Activated CD4-positive, CD25-positive, alpha-beta regulatory T cell (primary cell): Measurements from ENCODE around the gene SLC39A11.
"Not testable (repeated sequence)": the region's sequence is repeated elsewhere in the genome, so short reads cannot be mapped to it uniquely, and the experiment has no call there.

ENCODE experiments used
- DNase-seq, 4 experiments: peaks; one replicate each; lab custom pipeline; 2025; lab: John Stamatoyannopoulos, UW

The SLC39A11 gene

GRCh38 chr17:72916991-72917390 lies 175.5 kb downstream of the SLC39A11 start:
- no peak for DNase-seq

- no peak for DNase-seq
Observed at GRCh38 chr17:72915625-72916081, 176.8 kb downstream of the SLC39A11 start.

GRCh38 chr17:72913142-72913682 lies 179.3 kb downstream of the SLC39A11 start:
- no peak for DNase-seq

GRCh38 chr17:72906306-72906705 lies 186.2 kb downstream of the SLC39A11 start:
- DNase-seq = no peak

- DNase-seq = no peak
Observed at GRCh38 chr17:72903522-72903921, 189.0 kb downstream of the SLC39A11 start.

- no peak for DNase-seq
Observed at GRCh38 chr17:72901657-72902056, 190.8 kb downstream of the SLC39A11 start.

GRCh38 chr17:72901083-72901482 lies 191.4 kb downstream of the SLC39A11 start:
- DNase-seq = no peak

- no peak for DNase-seq
Observed at GRCh38 chr17:72900654-72900971, 191.9 kb downstream of the SLC39A11 start.

GRCh38 chr17:72898725-72899124 lies 193.8 kb downstream of the SLC39A11 start:
- DNase-seq = no peak

GRCh38 chr17:72896288-72896687 lies 196.2 kb downstream of the SLC39A11 start:
- not testable (repeated sequence) for DNase-seq

GRCh38 chr17:72891627-72892026 lies 200.9 kb downstream of the SLC39A11 start:
- DNase-seq = no peak

GRCh38 chr17:72890711-72891110 lies 201.8 kb downstream of the SLC39A11 start:
- DNase-seq = no peak

GRCh38 chr17:72887917-72888316 lies 204.6 kb downstream of the SLC39A11 start:
- no peak for DNase-seq

GRCh38 chr17:72887322-72887721 lies 205.2 kb downstream of the SLC39A11 start:
- DNase-seq = no peak

GRCh38 chr17:72886622-72887021 lies 205.9 kb downstream of the SLC39A11 start:
- DNase-seq = no peak

GRCh38 chr17:72884066-72884465 lies 208.4 kb downstream of the SLC39A11 start:
- DNase-seq = no peak

GRCh38 chr17:72883351-72883750 lies 209.1 kb downstream of the SLC39A11 start:
- no peak for DNase-seq

GRCh38 chr17:72882426-72882825 lies 210.1 kb downstream of the SLC39A11 start:
- no peak for DNase-seq

- no peak for DNase-seq
Observed at GRCh38 chr17:72879877-72880276, 212.6 kb downstream of the SLC39A11 start.

- no peak for DNase-seq
Observed at GRCh38 chr17:72878975-72879660, 213.4 kb downstream of the SLC39A11 start.

- DNase-seq = no peak
Observed at GRCh38 chr17:72877348-72877747, 215.1 kb downstream of the SLC39A11 start.

- DNase-seq = no peak
Observed at GRCh38 chr17:72876413-72876812, 216.1 kb downstream of the SLC39A11 start.

GRCh38 chr17:72875361-72875760 lies 217.1 kb downstream of the SLC39A11 start:
- DNase-seq = no peak

- no peak for DNase-seq
Observed at GRCh38 chr17:72872396-72872795, 220.1 kb downstream of the SLC39A11 start.
